Head of caudate nucleus (tissue), 42 donors: ENCODE data around the gene GAPDHS.

Experiments used
- DNase-seq, 42 donors: peaks; one replicate each; pipeline versions ENCODE4 v3.0.0 to v3.0.0-alpha.2; 2020 to 2021; ENCODE audit warnings: mixed read lengths in 7 of 42
- intact Hi-C: fragments of 100-400 bp; cut with DNase I; formaldehyde crosslinking; loops from one replicate; pipeline ENCODE4 v1.15.0; 2022

The GAPDHS gene

GRCh38 chr19:35533201-35533821, at the start of gene GAPDHS:
GAPDHS (plus strand) TSS chr19:35533456; CDS start chr19:35533528, 72 bp downstream.
- intact Hi-C loops = no loop called here
- DNase-seq = no peak

- intact Hi-C loops = no loop called here
- no peak for DNase-seq
Observed at GRCh38 chr19:35484252-35485036, 48.8 kb upstream of the GAPDHS start.

- intact Hi-C loops = no loop called here
- no peak for DNase-seq
Observed at GRCh38 chr19:35486268-35486708, 47.0 kb upstream of the GAPDHS start.

- no peak for DNase-seq
- intact Hi-C loops = no loop called here
Observed at GRCh38 chr19:35487656-35488182, 45.5 kb upstream of the GAPDHS start.

- no peak for DNase-seq
- intact Hi-C loops = no loop called here
Observed at GRCh38 chr19:35488677-35489076, 44.6 kb upstream of the GAPDHS start.

GRCh38 chr19:35490364-35490763, 42.9 kb upstream of the GAPDHS start, which contains the start of gene KRTDAP:
KRTDAP (minus strand) TSS chr19:35490464; CDS start chr19:35490442, 22 bp downstream.
- DNase-seq = no peak
- intact Hi-C loops = loop anchor here (10.0 kb wide), 1 partner anchor 206 kb away; the partner anchor contains the start of gene HAMP

- intact Hi-C loops = loop anchor here (10.0 kb wide), 1 partner anchor 207 kb away; the partner anchor contains the start of gene HAMP
- DNase-seq = no peak
Observed at GRCh38 chr19:35491836-35492360, 41.4 kb upstream of the GAPDHS start.

- intact Hi-C loops = loop anchor here (10.0 kb wide), 1 partner anchor 209 kb away; the partner anchor contains the start of gene HAMP
- DNase-seq = no peak
Observed at GRCh38 chr19:35493971-35494370, 39.3 kb upstream of the GAPDHS start.

GRCh38 chr19:35495107-35496064, 37.9 kb upstream of the GAPDHS start:
- DNase-seq = peak; percentile 45 to 93 (median 80)
- intact Hi-C loops = loop anchor here (5.0 to 10.0 kb wide), 2 partner anchors 143 to 211 kb away; partner anchors contain the start of gene HAMP

GRCh38 chr19:35497406-35497805, 35.9 kb upstream of the GAPDHS start:
- no peak for DNase-seq
- intact Hi-C loops = loop anchor here (5.0 to 10.0 kb wide), 2 partner anchors 145 to 213 kb away; partner anchors contain the start of gene HAMP

GRCh38 chr19:35498220-35498619, 35.0 kb upstream of the GAPDHS start:
- intact Hi-C loops = loop anchor here (5.0 to 10.0 kb wide), 2 partner anchors 146 to 213 kb away; partner anchors contain the start of gene HAMP
- DNase-seq = no peak

- intact Hi-C loops = loop anchor here (5.0 to 10.0 kb wide), 2 partner anchors 147 to 214 kb away; partner anchors contain the start of gene HAMP
- DNase-seq = no peak
Observed at GRCh38 chr19:35498984-35499527, 34.2 kb upstream of the GAPDHS start.

- intact Hi-C loops = no loop called here
- DNase-seq = peak in 27 of 42 donors; percentile 7 to 79 (median 44)
Observed at GRCh38 chr19:35500611-35501010, 32.6 kb upstream of the GAPDHS start.

GRCh38 chr19:35501684-35502083, 31.6 kb upstream of the GAPDHS start:
- DNase-seq = peak; percentile 41 to 94 (median 77)
- intact Hi-C loops = no loop called here

GRCh38 chr19:35502751-35503150, 30.5 kb upstream of the GAPDHS start:
- DNase-seq = no peak
- intact Hi-C loops = no loop called here

GRCh38 chr19:35506011-35506410, 27.2 kb upstream of the GAPDHS start:
- no peak for DNase-seq
- intact Hi-C loops = no loop called here

GRCh38 chr19:35507561-35507960, 25.7 kb upstream of the GAPDHS start:
- intact Hi-C loops = no loop called here
- DNase-seq = no peak

GRCh38 chr19:35508129-35508528, 25.1 kb upstream of the GAPDHS start:
- no peak for DNase-seq
- intact Hi-C loops = no loop called here
